ENCODE results near the gene HSD3B7.

HSD3B7 gene

DNA sequence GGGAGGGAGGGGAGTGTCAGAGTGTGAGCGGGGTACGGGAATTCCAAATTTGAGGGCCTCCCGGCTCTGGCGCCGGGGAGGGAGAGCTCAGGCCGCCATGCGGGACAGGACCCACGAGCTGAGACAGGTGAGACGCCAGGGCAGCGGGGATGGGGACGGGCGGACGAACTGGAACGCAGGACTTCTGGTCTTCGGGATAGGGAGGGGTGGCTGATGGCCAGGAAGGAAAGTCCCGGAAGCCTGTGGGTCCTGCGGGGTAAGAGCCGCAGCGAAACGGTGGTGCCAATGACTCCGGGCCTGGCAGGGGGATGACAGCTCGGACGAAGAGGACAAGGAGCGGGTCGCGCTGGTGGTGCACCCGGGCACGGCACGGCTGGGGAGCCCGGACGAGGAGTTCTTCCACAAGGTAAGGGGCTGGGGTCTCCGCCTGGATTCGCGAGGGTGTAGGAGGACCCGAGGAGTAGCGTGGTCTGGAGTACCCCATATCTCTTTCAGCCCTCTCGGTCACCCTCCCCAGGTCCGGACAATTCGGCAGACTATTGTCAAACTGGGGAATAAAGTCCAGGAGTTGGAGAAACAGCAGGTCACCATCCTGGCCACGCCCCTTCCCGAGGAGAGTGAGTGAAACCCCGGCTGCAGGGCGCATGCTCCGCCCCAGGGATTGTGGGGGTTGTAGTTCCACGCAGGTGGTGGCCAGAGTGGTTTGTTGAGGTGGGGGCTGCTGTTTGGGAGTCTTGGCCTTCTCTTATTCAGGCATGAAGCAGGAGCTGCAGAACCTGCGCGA is 48.9 kb downstream of the HSD3B7 start:
- TF ChIP-seq, protein P1, sequence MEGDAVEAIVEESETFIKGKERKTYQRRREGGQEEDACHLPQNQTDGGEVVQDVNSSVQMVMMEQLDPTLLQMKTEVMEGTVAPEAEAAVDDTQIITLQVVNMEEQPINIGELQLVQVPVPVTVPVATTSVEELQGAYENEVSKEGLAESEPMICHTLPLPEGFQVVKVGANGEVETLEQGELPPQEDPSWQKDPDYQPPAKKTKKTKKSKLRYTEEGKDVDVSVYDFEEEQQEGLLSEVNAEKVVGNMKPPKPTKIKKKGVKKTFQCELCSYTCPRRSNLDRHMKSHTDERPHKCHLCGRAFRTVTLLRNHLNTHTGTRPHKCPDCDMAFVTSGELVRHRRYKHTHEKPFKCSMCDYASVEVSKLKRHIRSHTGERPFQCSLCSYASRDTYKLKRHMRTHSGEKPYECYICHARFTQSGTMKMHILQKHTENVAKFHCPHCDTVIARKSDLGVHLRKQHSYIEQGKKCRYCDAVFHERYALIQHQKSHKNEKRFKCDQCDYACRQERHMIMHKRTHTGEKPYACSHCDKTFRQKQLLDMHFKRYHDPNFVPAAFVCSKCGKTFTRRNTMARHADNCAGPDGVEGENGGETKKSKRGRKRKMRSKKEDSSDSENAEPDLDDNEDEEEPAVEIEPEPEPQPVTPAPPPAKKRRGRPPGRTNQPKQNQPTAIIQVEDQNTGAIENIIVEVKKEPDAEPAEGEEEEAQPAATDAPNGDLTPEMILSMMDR (IDR thresholded peaks at IDR 0.05) = no peak

DNA sequence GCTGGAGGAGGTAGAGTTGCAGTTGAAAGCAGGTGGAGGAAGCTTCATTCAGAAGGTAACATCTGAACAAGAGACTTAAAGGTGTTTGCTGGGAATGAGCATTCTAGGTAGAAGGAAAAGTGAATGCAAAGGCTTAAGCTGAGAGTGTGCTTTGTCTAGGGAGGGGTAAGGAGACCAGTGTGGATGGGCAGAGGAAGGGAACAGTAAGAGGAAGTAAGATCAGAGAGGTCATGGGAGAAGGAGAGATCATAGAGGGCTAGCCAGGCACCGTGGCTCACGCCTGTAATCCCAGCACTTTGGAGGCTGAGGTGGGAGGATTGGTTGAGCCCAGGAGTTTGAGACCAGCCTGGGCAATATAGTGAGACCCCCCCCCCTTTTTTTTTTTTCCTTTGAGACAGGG is 51.7 kb downstream of the HSD3B7 start:
- TF ChIP-seq, protein P1 (IDR thresholded peaks at IDR 0.05) = no peak

All from LNCAP (cell line).